Activated T-helper 1 cell treated with anti-CD3 and anti-CD28 coated beads, Interleukin-12 subunit alpha, Interleukin-12 subunit beta, Interleukin-2, Interleukin-4 antibody, amounts not matched to agents 30 ng/mL and 10 ng/mL and 1 ng/mL, durations not matched to agents 14 hours and 24 hours and 36 hours (primary cell): ENCODE results near the gene PHLDB3. TPM values are rescaled to one million over a fixed set of nuclear protein-coding genes. Genes with fewer than 3 reads are reported as not detected.

Source experiments
- total RNA-seq: library from RNA; stranded (reverse); gene quantifications from 2 replicates; pipeline ENCODE4 v1.2.3, GENCODE V29; 2022

PHLDB3 gene
- total RNA-seq, 1 donor from 2014 or later, result 26.8 TPM

Other genes starting within 250 kb of the PHLDB3 start
- gene PSG9, start 235.2 kb downstream of the PHLDB3 start, total RNA-seq, result not detected in 2 replicates
- not detected in 2 replicates for gene CD177, start 151.1 kb downstream of the PHLDB3 start, total RNA-seq
- gene TEX101, start 89.9 kb downstream of the PHLDB3 start, total RNA-seq, result not detected in 2 replicates
- 4.1 and 5.3 TPM in 2 replicates for gene LYPD3, start 39.1 kb downstream of the PHLDB3 start, total RNA-seq
- gene ETHE1, start 22.5 kb upstream of the PHLDB3 start, total RNA-seq, result 55.1 and 55.4 TPM in 2 replicates
- gene ZNF575, start 28.4 kb upstream of the PHLDB3 start, total RNA-seq, result 1.4 and 2.6 TPM in 2 replicates
- gene XRCC1, start 70.8 kb upstream of the PHLDB3 start, total RNA-seq, result 27.4 and 28.7 TPM in 2 replicates
- gene PINLYP, start 71.1 kb upstream of the PHLDB3 start, total RNA-seq, result 4.9 and 5.7 TPM in 2 replicates
- gene IRGQ, start 91.4 kb upstream of the PHLDB3 start, total RNA-seq, result 33.5 and 34.9 TPM in 2 replicates
- gene ZNF576, start 91.8 kb upstream of the PHLDB3 start, total RNA-seq, result 17.3 and 18.6 TPM in 2 replicates
- 0.10 and 0.13 TPM in 2 replicates for gene SRRM5, start 107.3 kb upstream of the PHLDB3 start, total RNA-seq
- 17.9 and 20.3 TPM in 2 replicates for gene ZNF428, start 114.9 kb upstream of the PHLDB3 start, total RNA-seq
- gene CADM4, start 135.1 kb upstream of the PHLDB3 start, total RNA-seq, result 0.32 and 0.39 TPM in 2 replicates
- 10.9 and 12.1 TPM in 2 replicates for gene PLAUR, start 165.4 kb upstream of the PHLDB3 start, total RNA-seq
- not detected in 2 replicates for gene IRGC, start 211.3 kb upstream of the PHLDB3 start, total RNA-seq